Bronchial epithelial cell (primary cell): ENCODE data around the gene CCT8L2. TPM values are rescaled to one million over a fixed set of nuclear protein-coding genes. Genes with fewer than 3 reads are reported as not detected.
A peak's percentile ranks its signal among the peaks of the same experiment; 100 is the strongest.
"Not testable (repeated sequence)": the region's sequence is repeated elsewhere in the genome, so short reads cannot be mapped to it uniquely, and the experiment has no call there.

Experiments used
- DNase-seq: peaks from one replicate; pipeline ENCODE4 v3.0.0-alpha.2; 2010; ENCODE audit warnings: low read depth
- FAIRE-seq: peaks from 2 replicates; lab custom pipeline; 2011; peaks lifted over from hg19 to GRCh38; lab: Jason Lieb, UNC
- H3K27me3 ChIP-seq: 2 replicates; pipeline ENCODE4 v1.5.1; 2011; ENCODE audit warnings: low read length; ENCODE audit not compliant: control insufficient read depth, insufficient read depth
- H3K36me3 ChIP-seq: 2 replicates; pipeline ENCODE4 v1.5.1; 2011; ENCODE audit warnings: low read length; ENCODE audit not compliant: control insufficient read depth, insufficient read depth
- H3K4me3 ChIP-seq: 2 replicates; pipeline ENCODE4 v1.5.1; 2011; ENCODE audit warnings: mild to moderate bottlenecking, low read depth, low read length, control low read depth
- CTCF ChIP-seq: IDR thresholded peaks from 2 replicates; pipeline ENCODE4 v1.5.1; 2011; ENCODE audit warnings: mild to moderate bottlenecking, moderate library complexity, low read length, control low read depth, inconsistent platforms; ENCODE audit not compliant: insufficient read depth, severe bottlenecking
- total RNA-seq: library from RNA; depleted of rRNA; stranded (reverse); fragments of >200 nt; gene quantifications from 2 replicates; pipeline ENCODE4 v1.2.1, GENCODE V29; 2014

Gene CCT8L2
- total RNA-seq, 1 donor from 2014 or later: not detected

GRCh38 chr22:16594026-16594425 is 1.4 kb upstream of the CCT8L2 start:
- DNase-seq (no peak), FAIRE-seq (no peak)
- Histone ChIP-seq H3K27me3 (no peaks in the 10 kb centered on the region), H3K36me3 (no peaks in the 10 kb centered on the region), H3K4me3 (no peak overlapping the region)
- no peak for TF ChIP-seq CTCF

GRCh38 chr22:16592231-16592630 is 379 bp downstream of the CCT8L2 start:
- not testable (repeated sequence) for H3K27me3 ChIP-seq, H3K36me3 ChIP-seq, H3K4me3 ChIP-seq, FAIRE-seq, DNase-seq

- not testable (repeated sequence) for H3K36me3 ChIP-seq, H3K27me3 ChIP-seq, H3K4me3 ChIP-seq, DNase-seq
- peak; percentile 72 for FAIRE-seq
These were observed 1.5 kb downstream of the CCT8L2 start for GRCh38 chr22:16591136-16591535.

GRCh38 chr22:16586991-16587390 is 5.6 kb downstream of the CCT8L2 start:
- no peak overlapping the region for H3K4me3 ChIP-seq
- TF ChIP-seq CTCF: no peak
- no peaks in the 10 kb centered on the region for H3K27me3 ChIP-seq
- peak; percentile 91 for FAIRE-seq
- no peaks in the 10 kb centered on the region for H3K36me3 ChIP-seq
- DNase-seq: no peak

GRCh38 chr22:16586170-16586569 is 6.4 kb downstream of the CCT8L2 start:
- FAIRE-seq (no peak), DNase-seq (no peak)
- H3K4me3 ChIP-seq: no peak overlapping the region
- H3K36me3 ChIP-seq: no peaks in the 10 kb centered on the region
- H3K27me3 ChIP-seq: no peaks in the 10 kb centered on the region
- no peak for TF ChIP-seq CTCF

- FAIRE-seq: not testable (repeated sequence)
These were observed 11.7 kb downstream of the CCT8L2 start for GRCh38 chr22:16580872-16581271.

GRCh38 chr22:16569240-16569834 is 23.3 kb downstream of the CCT8L2 start:
- H3K36me3 ChIP-seq, H3K4me3 ChIP-seq, FAIRE-seq, DNase-seq, H3K27me3 ChIP-seq: not testable (repeated sequence)

More at GRCh38 chr22:16580872-16581271, 11.7 kb downstream of the CCT8L2 start:
- not testable (repeated sequence) for DNase-seq, H3K27me3 ChIP-seq, H3K4me3 ChIP-seq, H3K36me3 ChIP-seq

- TF ChIP-seq CTCF: no peak
- no peaks in the 10 kb centered on the region for H3K27me3 ChIP-seq
- FAIRE-seq (no peak), DNase-seq (no peak)
- no peaks in the 10 kb centered on the region for H3K36me3 ChIP-seq
- H3K4me3 ChIP-seq: no peak overlapping the region
These were observed 24.2 kb downstream of the CCT8L2 start for GRCh38 chr22:16568425-16568758.

GRCh38 chr22:16567617-16568424 is 24.8 kb downstream of the CCT8L2 start:
- not testable (repeated sequence) for FAIRE-seq, H3K27me3 ChIP-seq, DNase-seq, H3K36me3 ChIP-seq, H3K4me3 ChIP-seq

- H3K27me3 ChIP-seq, H3K4me3 ChIP-seq, H3K36me3 ChIP-seq, DNase-seq, FAIRE-seq: not testable (repeated sequence)
These were observed 26.0 kb downstream of the CCT8L2 start for GRCh38 chr22:16566421-16567151.
